ENCODE measurements around the gene ROBO2. TPM values are rescaled to one million over a fixed set of nuclear protein-coding genes. Genes with fewer than 3 reads are reported as not detected.

Gene ROBO2
- polyA plus RNA-seq, 1 donor from 2014 or later = 55.5 TPM

DNA sequence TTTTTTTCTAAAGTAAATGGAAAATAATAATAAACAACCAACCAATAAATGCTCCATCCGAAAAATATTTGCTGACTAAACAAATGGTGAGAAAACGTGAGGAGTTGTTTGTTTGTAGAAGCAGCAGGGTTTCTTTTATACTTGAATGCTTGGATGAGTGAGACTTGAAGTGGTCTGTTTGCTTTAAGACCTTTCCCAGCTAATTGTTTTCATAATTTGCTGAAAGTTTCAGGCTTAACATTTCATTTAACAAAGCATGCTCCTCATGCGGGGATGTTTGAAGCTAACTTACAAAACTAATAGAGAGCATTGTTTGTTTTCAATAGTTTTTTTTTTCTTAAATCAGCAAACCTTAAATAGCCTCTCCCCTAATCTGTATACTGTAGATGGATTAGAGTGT, 484.6 kb downstream of the ROBO2 start:
- Histone ChIP-seq H3K4me3 (ENCODE audit: low read length) (no peak overlapping the region), H3F3A (ENCODE audit: insufficient read depth, low read length, poor library complexity, severe bottlenecking) (no peaks in the 10 kb centered on the region), H3K4me2 (ENCODE audit: low read length) (no peak overlapping the region), H3K79me2 (replicated peaks; ENCODE audit: insufficient read depth, low read length) (no peaks in the 10 kb centered on the region), H3K9me3 (ENCODE audit: low read length) (no peaks in the 10 kb centered on the region), H3K9ac (ENCODE audit: low read length) (no peak overlapping the region), H2AFZ (ENCODE audit: low read depth, low read length) (no peak overlapping the region), H3K9me2 (ENCODE audit: insufficient read depth, low read length) (no peaks in the 10 kb centered on the region), H4K20me1 (ENCODE audit: insufficient read depth) (no peaks in the 10 kb centered on the region), H3K27me3 (ENCODE audit: insufficient read depth, low read depth, low read length) (no peaks in the 10 kb centered on the region), H3K36me3 (ENCODE audit: insufficient read depth, low read length) (no peaks in the 10 kb centered on the region), H3K27ac (ENCODE audit: low read length) (no peak overlapping the region)
- TF ChIP-seq EP300 (conservative IDR thresholded peaks at IDR 0.05; ENCODE audit: poor library complexity, severe bottlenecking) (no peak), TAF1 (IDR thresholded peaks at IDR 0.05; ENCODE audit: low read depth) (no peak), SMC3 (conservative IDR thresholded peaks at IDR 0.05; ENCODE audit: poor library complexity) (no peak), POLR2AphosphoS5 (IDR thresholded peaks at IDR 0.05) (no peak), RAD21 (conservative IDR thresholded peaks at IDR 0.05) (no peak), EZH2 (IDR thresholded peaks at IDR 0.05; ENCODE audit: borderline replicate concordance, insufficient read depth, low read length, poor library complexity, severe bottlenecking) (no peak), MXI1 (conservative IDR thresholded peaks at IDR 0.05; ENCODE audit: poor library complexity, severe bottlenecking) (no peak)
- TF ChIP-seq, protein P1, sequence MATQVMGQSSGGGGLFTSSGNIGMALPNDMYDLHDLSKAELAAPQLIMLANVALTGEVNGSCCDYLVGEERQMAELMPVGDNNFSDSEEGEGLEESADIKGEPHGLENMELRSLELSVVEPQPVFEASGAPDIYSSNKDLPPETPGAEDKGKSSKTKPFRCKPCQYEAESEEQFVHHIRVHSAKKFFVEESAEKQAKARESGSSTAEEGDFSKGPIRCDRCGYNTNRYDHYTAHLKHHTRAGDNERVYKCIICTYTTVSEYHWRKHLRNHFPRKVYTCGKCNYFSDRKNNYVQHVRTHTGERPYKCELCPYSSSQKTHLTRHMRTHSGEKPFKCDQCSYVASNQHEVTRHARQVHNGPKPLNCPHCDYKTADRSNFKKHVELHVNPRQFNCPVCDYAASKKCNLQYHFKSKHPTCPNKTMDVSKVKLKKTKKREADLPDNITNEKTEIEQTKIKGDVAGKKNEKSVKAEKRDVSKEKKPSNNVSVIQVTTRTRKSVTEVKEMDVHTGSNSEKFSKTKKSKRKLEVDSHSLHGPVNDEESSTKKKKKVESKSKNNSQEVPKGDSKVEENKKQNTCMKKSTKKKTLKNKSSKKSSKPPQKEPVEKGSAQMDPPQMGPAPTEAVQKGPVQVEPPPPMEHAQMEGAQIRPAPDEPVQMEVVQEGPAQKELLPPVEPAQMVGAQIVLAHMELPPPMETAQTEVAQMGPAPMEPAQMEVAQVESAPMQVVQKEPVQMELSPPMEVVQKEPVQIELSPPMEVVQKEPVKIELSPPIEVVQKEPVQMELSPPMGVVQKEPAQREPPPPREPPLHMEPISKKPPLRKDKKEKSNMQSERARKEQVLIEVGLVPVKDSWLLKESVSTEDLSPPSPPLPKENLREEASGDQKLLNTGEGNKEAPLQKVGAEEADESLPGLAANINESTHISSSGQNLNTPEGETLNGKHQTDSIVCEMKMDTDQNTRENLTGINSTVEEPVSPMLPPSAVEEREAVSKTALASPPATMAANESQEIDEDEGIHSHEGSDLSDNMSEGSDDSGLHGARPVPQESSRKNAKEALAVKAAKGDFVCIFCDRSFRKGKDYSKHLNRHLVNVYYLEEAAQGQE (IDR thresholded peaks at IDR 0.05; ENCODE audit: borderline replicate concordance) = no peak

DNA sequence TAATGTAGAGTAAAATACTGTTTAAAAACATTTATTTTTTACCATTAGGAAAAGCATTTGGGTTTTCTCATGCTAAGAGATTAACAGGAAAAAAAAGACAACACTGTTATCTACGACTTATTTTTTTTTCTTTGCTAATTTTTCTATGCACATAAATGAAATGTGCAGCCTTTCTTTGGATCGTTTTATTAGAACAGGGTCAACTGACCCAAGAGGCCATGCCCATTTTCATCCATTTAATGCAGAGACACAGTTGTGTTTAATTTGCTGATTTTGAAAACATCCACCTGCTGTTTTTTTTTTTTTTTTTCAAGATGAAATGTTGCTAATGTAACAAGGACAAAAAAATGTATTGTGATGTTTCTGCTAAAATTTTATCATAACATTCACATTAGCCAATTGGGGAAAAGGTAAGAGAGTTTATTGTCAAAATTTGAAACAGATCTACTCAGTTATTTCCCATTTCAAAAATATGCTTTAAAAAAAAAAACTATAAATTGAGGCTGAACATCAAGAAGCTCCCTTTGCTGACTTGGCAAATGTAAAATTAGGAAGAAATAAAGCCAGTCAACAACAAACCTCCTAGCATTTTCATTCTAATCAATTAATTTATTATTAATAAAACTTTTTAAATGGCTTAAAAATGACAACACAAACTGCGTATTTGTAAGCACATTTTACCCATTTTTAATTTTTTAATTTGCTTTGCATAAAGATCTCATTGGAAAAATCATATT, 485.2 kb downstream of the ROBO2 start:
- Histone ChIP-seq H3K9me2 (ENCODE audit: insufficient read depth, low read length) (no peaks in the 10 kb centered on the region), H3K9me3 (ENCODE audit: low read length) (no peaks in the 10 kb centered on the region), H3K4me3 (ENCODE audit: low read length) (no peak overlapping the region), H3K27me3 (ENCODE audit: insufficient read depth, low read depth, low read length) (no peaks in the 10 kb centered on the region), H3K27ac (ENCODE audit: low read length) (no peak overlapping the region), H3K9ac (ENCODE audit: low read length) (no peak overlapping the region), H3K36me3 (ENCODE audit: insufficient read depth, low read length) (no peaks in the 10 kb centered on the region), H2AFZ (ENCODE audit: low read depth, low read length) (no peak overlapping the region), H4K20me1 (ENCODE audit: insufficient read depth) (no peaks in the 10 kb centered on the region), H3K79me2 (replicated peaks; ENCODE audit: insufficient read depth, low read length) (no peaks in the 10 kb centered on the region), H3K4me2 (ENCODE audit: low read length) (no peak overlapping the region), H3F3A (ENCODE audit: insufficient read depth, low read length, poor library complexity, severe bottlenecking) (no peaks in the 10 kb centered on the region)
- TF ChIP-seq MXI1 (conservative IDR thresholded peaks at IDR 0.05; ENCODE audit: poor library complexity, severe bottlenecking) = no peak
- TF ChIP-seq RAD21 (conservative IDR thresholded peaks at IDR 0.05) = no peak
- TF ChIP-seq TAF1 (IDR thresholded peaks at IDR 0.05; ENCODE audit: low read depth) = no peak
- TF ChIP-seq, protein P1 (IDR thresholded peaks at IDR 0.05; ENCODE audit: borderline replicate concordance) = no peak
- no peak for TF ChIP-seq EP300 (conservative IDR thresholded peaks at IDR 0.05; ENCODE audit: poor library complexity, severe bottlenecking)
- no peak for TF ChIP-seq SMC3 (conservative IDR thresholded peaks at IDR 0.05; ENCODE audit: poor library complexity)
- no peak for TF ChIP-seq EZH2 (IDR thresholded peaks at IDR 0.05; ENCODE audit: borderline replicate concordance, insufficient read depth, low read length, poor library complexity, severe bottlenecking)
- TF ChIP-seq, protein P2, sequence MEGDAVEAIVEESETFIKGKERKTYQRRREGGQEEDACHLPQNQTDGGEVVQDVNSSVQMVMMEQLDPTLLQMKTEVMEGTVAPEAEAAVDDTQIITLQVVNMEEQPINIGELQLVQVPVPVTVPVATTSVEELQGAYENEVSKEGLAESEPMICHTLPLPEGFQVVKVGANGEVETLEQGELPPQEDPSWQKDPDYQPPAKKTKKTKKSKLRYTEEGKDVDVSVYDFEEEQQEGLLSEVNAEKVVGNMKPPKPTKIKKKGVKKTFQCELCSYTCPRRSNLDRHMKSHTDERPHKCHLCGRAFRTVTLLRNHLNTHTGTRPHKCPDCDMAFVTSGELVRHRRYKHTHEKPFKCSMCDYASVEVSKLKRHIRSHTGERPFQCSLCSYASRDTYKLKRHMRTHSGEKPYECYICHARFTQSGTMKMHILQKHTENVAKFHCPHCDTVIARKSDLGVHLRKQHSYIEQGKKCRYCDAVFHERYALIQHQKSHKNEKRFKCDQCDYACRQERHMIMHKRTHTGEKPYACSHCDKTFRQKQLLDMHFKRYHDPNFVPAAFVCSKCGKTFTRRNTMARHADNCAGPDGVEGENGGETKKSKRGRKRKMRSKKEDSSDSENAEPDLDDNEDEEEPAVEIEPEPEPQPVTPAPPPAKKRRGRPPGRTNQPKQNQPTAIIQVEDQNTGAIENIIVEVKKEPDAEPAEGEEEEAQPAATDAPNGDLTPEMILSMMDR (IDR thresholded peaks at IDR 0.05; ENCODE audit: poor library complexity, severe bottlenecking) = no peak
- no peak for TF ChIP-seq POLR2AphosphoS5 (IDR thresholded peaks at IDR 0.05)
